EL (cell line): ENCODE data around the gene EEF2.
"Not testable (repeated sequence)": the region's sequence is repeated elsewhere in the genome, so short reads cannot be mapped to it uniquely, and the experiment has no call there.

Experiments
- DNase-seq: peaks from one replicate; pipeline ENCODE4 v3.0.0-alpha.2; 2016

EEF2 gene

GRCh38 chr19:3968556-3969434 lies 16.5 kb downstream of the EEF2 start:
- DNase-seq, result peak; percentile 100

- DNase-seq, result not testable (repeated sequence)
Measured at GRCh38 chr19:3967983-3968382, 17.3 kb downstream of the EEF2 start.

- no peak for DNase-seq
Measured at GRCh38 chr19:3966051-3967017, 18.9 kb downstream of the EEF2 start.

- DNase-seq, result no peak
Measured at GRCh38 chr19:3964256-3965194, 20.7 kb downstream of the EEF2 start.

- no peak for DNase-seq
Measured at GRCh38 chr19:3963458-3964255, 21.6 kb downstream of the EEF2 start.

- DNase-seq, result no peak
Measured at GRCh38 chr19:3961007-3961406, 24.3 kb downstream of the EEF2 start.

GRCh38 chr19:3959766-3960131 lies 25.5 kb downstream of the EEF2 start:
- no peak for DNase-seq

- no peak for DNase-seq
Measured at GRCh38 chr19:3958836-3959765, 26.2 kb downstream of the EEF2 start.

- DNase-seq, result no peak
Measured at GRCh38 chr19:3955688-3956087, 29.6 kb downstream of the EEF2 start.

- DNase-seq, result not testable (repeated sequence)
Measured at GRCh38 chr19:3955276-3955675, 30.0 kb downstream of the EEF2 start.

GRCh38 chr19:3954107-3954506 lies 31.2 kb downstream of the EEF2 start:
- no peak for DNase-seq

GRCh38 chr19:3952755-3953276 lies 32.4 kb downstream of the EEF2 start:
- DNase-seq, result not testable (repeated sequence)

GRCh38 chr19:3950871-3951861 lies 34.1 kb downstream of the EEF2 start:
- no peak for DNase-seq

- no peak for DNase-seq
Measured at GRCh38 chr19:3949997-3950859, 35.0 kb downstream of the EEF2 start.

GRCh38 chr19:3949294-3949693 lies 36.0 kb downstream of the EEF2 start:
- no peak for DNase-seq

GRCh38 chr19:3947316-3947933 lies 37.8 kb downstream of the EEF2 start:
- not testable (repeated sequence) for DNase-seq

GRCh38 chr19:3945838-3946237 lies 39.4 kb downstream of the EEF2 start:
- DNase-seq, result no peak
